ENCODE measurements around the gene MYBPHL.

Gene MYBPHL

GRCh38 chr1:109263597-109264378, 43.0 kb downstream of the MYBPHL start:
- no peak for DNase-seq (ENCODE audit: low read depth)

- no peak for DNase-seq (ENCODE audit: low read depth)
Measured at GRCh38 chr1:109263234-109263596, 43.6 kb downstream of the MYBPHL start.

GRCh38 chr1:109262231-109263055, 44.4 kb downstream of the MYBPHL start:
- DNase-seq (ENCODE audit: low read depth) = no peak

- DNase-seq (ENCODE audit: low read depth) = no peak
Measured at GRCh38 chr1:109261578-109261977, 45.2 kb downstream of the MYBPHL start.

- no peak for DNase-seq (ENCODE audit: low read depth)
Measured at GRCh38 chr1:109261006-109261405, 45.8 kb downstream of the MYBPHL start.

GRCh38 chr1:109259674-109260557, 46.9 kb downstream of the MYBPHL start:
- DNase-seq (ENCODE audit: low read depth) = no peak

GRCh38 chr1:109258481-109259466, 48.0 kb downstream of the MYBPHL start:
- no peak for DNase-seq (ENCODE audit: low read depth)

GRCh38 chr1:109257682-109258421, 49.0 kb downstream of the MYBPHL start:
- no peak for DNase-seq (ENCODE audit: low read depth)

GRCh38 chr1:109256971-109257681, 49.7 kb downstream of the MYBPHL start:
- DNase-seq (ENCODE audit: low read depth) = no peak

GRCh38 chr1:109256085-109256484, 50.7 kb downstream of the MYBPHL start:
- no peak for DNase-seq (ENCODE audit: low read depth)

- DNase-seq (ENCODE audit: low read depth) = no peak
Measured at GRCh38 chr1:109255678-109256077, 51.1 kb downstream of the MYBPHL start.

GRCh38 chr1:109255097-109255651, 51.6 kb downstream of the MYBPHL start:
- DNase-seq (ENCODE audit: low read depth) = no peak

- no peak for DNase-seq (ENCODE audit: low read depth)
Measured at GRCh38 chr1:109254621-109255096, 52.2 kb downstream of the MYBPHL start.

GRCh38 chr1:109253803-109254620, 52.8 kb downstream of the MYBPHL start:
- no peak for DNase-seq (ENCODE audit: low read depth)

GRCh38 chr1:109252893-109253802, 53.7 kb downstream of the MYBPHL start:
- no peak for DNase-seq (ENCODE audit: low read depth)

- DNase-seq (ENCODE audit: low read depth) = no peak
Measured at GRCh38 chr1:109252167-109252892, 54.5 kb downstream of the MYBPHL start.

Measured in GM04503 (cell line).